ENCODE measurements around the gene ABCA3. TPM values are rescaled to one million over a fixed set of nuclear protein-coding genes. Genes with fewer than 3 reads are reported as not detected.

ABCA3 gene
- total and polyA plus RNA-seq, 2 experiments from 2014 or later, result 3.0 to 4.1 TPM

- no peak for TF ChIP-seq ZNF462 (CRISPR knock-in tag; IDR thresholded peaks at IDR 0.05)
- no peak for TF ChIP-seq ZNF114 (CRISPR knock-in tag; IDR thresholded peaks at IDR 0.05)
- TF ChIP-seq ETS1 (IDR thresholded peaks at IDR 0.05), result no peak
- TF ChIP-seq EZH2 (IDR thresholded peaks at IDR 0.05; ENCODE audit: low read depth, unreplicated experiment), result no peak
- TF ChIP-seq REST (IDR thresholded peaks at IDR 0.05; ENCODE audit: unreplicated experiment), result no peak
These were observed 45.3 kb downstream of the ABCA3 start (continued) for GRCh38 chr16:2295056-2295798.
